Ovary (tissue), 9 donors: Measurements from ENCODE around the gene ABCC1. TPM values are rescaled to one million over a fixed set of nuclear protein-coding genes. Genes with fewer than 3 reads are reported as not detected.
"Not testable (repeated sequence)": the region's sequence is repeated elsewhere in the genome, so short reads cannot be mapped to it uniquely, and the experiment has no call there.

Experiments used
- DNase-seq, 5 donors: peaks; one replicate each; pipeline ENCODE4 v3.0.0-alpha.2; 2019 to 2020
- H3K27ac ChIP-seq, 2 donors: fragments of 200-600 bp; one replicate each; pipeline versions ENCODE4 v1.5.1 to v1.8.0; 2019 to 2022
- H3K27me3 ChIP-seq: fragments of 200-600 bp; one replicate; pipeline ENCODE4 v1.8.0; 2022
- H3K36me3 ChIP-seq: fragments of 200-600 bp; sonication (generic); one replicate; pipeline ENCODE4 v1.5.1; 2019
- H3K4me1 ChIP-seq: one replicate; pipeline ENCODE4 v1.8.1; 2013; ENCODE audit warnings: mild to moderate bottlenecking, moderate library complexity; ENCODE audit not compliant: insufficient read depth
- H3K4me3 ChIP-seq: fragments of 200-600 bp; sonication (generic); one replicate; pipeline ENCODE4 v1.5.1; 2017
- H3K9me3 ChIP-seq, 2 donors: fragments of 200-600 bp in 1 of 2; sonication (generic) in 1 of 2; one replicate each; pipeline versions ENCODE4 v1.5.1 to v1.8.1; 2013 to 2019; ENCODE audit warnings: mild to moderate bottlenecking in 1 of 2, moderate library complexity in 1 of 2
- CTCF ChIP-seq, 3 donors: fragments of 450-650 bp in 2 of 3; fragments of 200-600 bp in 1 of 3; IDR thresholded peaks; one replicate each; pipeline versions ENCODE4 v1.5.1 to v1.8.0; 2016 to 2022; ENCODE audit warnings: antibody characterized with exemption in 3 of 3, mild to moderate bottlenecking in 1 of 3
- EP300 ChIP-seq: sonication (generic); formaldehyde crosslinking; IDR thresholded peaks from one replicate; pipeline ENCODE4 v1.6.1; 2017; ENCODE audit warnings: antibody characterized with exemption
- POLR2A ChIP-seq: fragments of 450-650 bp; IDR thresholded peaks from one replicate; pipeline ENCODE4 v1.6.1; 2017; ENCODE audit warnings: antibody characterized with exemption, mild to moderate bottlenecking, moderate library complexity
- WGBS, 3 donors: extraction: QIAGEN DNeasy Blood & Tissue Kit in 1 of 3; methylation state at CpG; one replicate each; pipeline versions ENCODE4 v1.1.5 to v1.1.7; 2013 to 2017; 5-methylcytosine and 5-hydroxymethylcytosine counted together
- intact Hi-C, 4 donors: fragments of 100-400 bp; cut with DNase I; formaldehyde crosslinking; loops; one replicate each; pipeline versions ENCODE4 v1.11.0 to v1.15.1; 2022 to 2023
- polyA plus RNA-seq, 2 donors: library from polyadenylated mRNA; stranded (reverse); fragments of 200-250 nt in 1 of 2; fragments of 350-450 nt in 1 of 2; fragmentation: Illumina TruSeq in 1 of 2; extraction: RNeasy Lipid Tissue Mini Kit (QIAGEN cat#74804) in 1 of 2; gene quantifications; one replicate each; pipeline ENCODE4 v1.2.3, GENCODE V29; 2013 to 2014
- total RNA-seq, 7 donors: library from RNA; depleted of rRNA in 2 of 7; stranded (reverse); fragments of >200 nt in 2 of 7; fragmentation: NEBNext Ultra II Directional in 3 of 7; extraction: Animal tissue kit (Norgen Biotek cat#: 25700) in 3 of 7; gene quantifications; one replicate each; pipeline versions ENCODE4 v1.1.0 to v1.2.4, GENCODE V29; 2016 to 2023
- donor health status: DM: no; HTN: no; CAD: no; lungs with moderate emphysema.
- donor health status: DM: no; HTN: no; CAD: no.
- donor health status: Bipolar disorder and iron deficiency.
- donor health status: DM: yes; HTN: yes; CAD: no.
- donor health status: DM: no; HTN: no; CAD: no.
- donor health status: DM: yes; HTN: yes; CAD: no.

The ABCC1 gene
- total and polyA plus RNA-seq, 9 donors, result 10.0 to 31.1 (median 20.9) TPM

- WGBS, 3 donors, result 64 to 67% (median 65%) methylated on average over 3 of the region's 3 CpGs
- intact Hi-C loops, result no loop called here
- Histone ChIP-seq H3K4me1 (peaks cover 8% of the 10 kb centered on the region), H3K27ac (no peak overlapping the region), H3K9me3 (no peaks in the 10 kb centered on the region), H3K36me3 (no peaks in the 10 kb centered on the region), H3K27me3 (no peaks in the 10 kb centered on the region), H3K4me3 (no peak overlapping the region)
- no peak for DNase-seq
- TF ChIP-seq CTCF (IDR thresholded peaks at IDR 0.05) (no peak), POLR2A (no peak), EP300 (no peak)
Measured at GRCh38 chr16:15981382-15981781, 32.0 kb downstream of the ABCC1 start.

DNA sequence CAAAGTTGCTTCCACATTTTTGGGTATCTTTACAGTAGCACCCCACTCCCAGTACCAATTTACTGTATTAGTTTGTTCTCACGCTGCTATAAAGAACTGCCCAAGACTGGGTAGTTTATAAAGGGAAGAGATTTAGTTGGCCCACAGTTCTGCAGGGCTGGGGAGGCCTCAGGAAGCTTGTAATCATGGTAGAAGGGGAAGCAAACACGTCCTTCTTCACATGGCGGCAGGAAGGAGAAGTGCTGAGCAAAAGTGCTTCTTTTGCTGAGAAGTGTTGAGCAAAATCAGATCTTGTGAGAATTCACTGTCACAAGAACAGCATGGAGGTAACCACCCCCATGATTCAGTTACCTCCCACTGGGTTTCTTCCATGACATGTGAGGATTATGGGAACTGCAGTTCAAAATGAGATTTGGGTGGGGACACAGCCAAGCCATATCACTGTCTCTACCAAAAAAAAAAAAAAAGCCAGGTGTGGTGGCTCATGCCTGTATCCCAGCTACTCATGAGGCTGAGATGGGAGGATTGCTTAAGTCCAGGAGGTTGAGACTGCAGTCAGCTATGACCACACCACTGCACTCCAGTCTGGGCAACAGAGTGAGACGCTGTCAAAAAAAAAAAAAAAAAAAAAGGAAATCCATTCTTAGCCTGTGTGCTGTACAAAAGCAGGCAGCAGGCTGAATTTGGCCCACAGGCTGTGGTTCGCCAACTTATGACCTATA, 32.9 kb downstream of the ABCC1 start:
- WGBS, 3 donors, result 94 to 97% (median 95%) methylated on average over 5 of the region's 5 CpGs
- H3K27ac ChIP-seq, H3K27me3 ChIP-seq, H3K36me3 ChIP-seq, H3K9me3 ChIP-seq, DNase-seq, H3K4me1 ChIP-seq, H3K4me3 ChIP-seq, intact Hi-C loops: not testable (repeated sequence)

DNA sequence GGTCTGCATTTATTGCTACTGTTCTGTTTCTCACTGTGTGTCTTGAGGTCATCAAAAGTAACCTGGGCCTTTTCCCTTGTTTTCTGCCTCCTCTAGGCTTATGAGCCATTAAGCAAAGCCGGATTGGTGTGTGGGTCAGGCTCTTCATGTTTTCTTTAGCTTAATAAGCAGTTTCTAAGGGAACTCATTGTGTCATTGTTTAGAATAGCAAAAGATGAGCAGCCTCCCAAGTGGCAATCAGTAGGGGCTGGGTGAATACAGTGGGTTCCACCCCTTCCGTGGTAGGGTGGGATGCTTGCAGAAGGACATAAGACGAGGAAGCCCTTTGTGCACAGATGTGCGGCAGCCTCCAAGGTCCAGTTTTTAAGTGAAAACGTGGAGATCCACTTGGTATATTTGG, 34.5 kb downstream of the ABCC1 start:
- intact Hi-C loops, result no loop called here
- WGBS, 3 donors, result 54 to 68% (median 58%) methylated on average over 5 of the region's 5 CpGs
- Histone ChIP-seq H3K36me3 (no peaks in the 10 kb centered on the region), H3K9me3 (no peaks in the 10 kb centered on the region), H3K27me3 (no peaks in the 10 kb centered on the region), H3K27ac (no peak overlapping the region), H3K4me1 (peaks cover 8% of the 10 kb centered on the region), H3K4me3 (no peak overlapping the region)
- no peak for DNase-seq
- TF ChIP-seq POLR2A, result no peak
- no peak for TF ChIP-seq EP300
- no peak for TF ChIP-seq CTCF (IDR thresholded peaks at IDR 0.05)

DNA sequence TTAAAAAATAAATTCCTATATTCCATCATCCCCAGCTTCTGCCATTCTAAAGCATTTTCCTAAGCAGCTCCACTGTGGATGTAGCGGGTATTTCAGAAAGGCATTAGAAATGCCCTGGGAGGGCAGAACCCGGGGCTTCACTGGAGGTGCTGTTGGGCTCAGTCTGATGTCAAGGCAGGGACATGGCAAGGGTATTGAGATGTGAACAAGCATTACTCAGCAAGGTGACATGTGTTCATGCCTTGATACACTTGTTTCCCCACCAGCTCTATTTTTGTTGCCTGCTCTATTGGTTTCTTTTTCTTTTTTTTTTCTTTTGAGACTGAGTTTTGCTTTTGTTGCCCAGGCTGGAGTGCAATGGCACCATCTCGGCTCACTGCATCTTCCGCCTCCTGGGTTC, 35.7 kb downstream of the ABCC1 start:
- no peak for TF ChIP-seq CTCF (IDR thresholded peaks at IDR 0.05)
- no peak for TF ChIP-seq POLR2A
- TF ChIP-seq EP300, result no peak
- H3K4me1 ChIP-seq, result peaks cover 13% of the 10 kb centered on the region
- H3K27me3 ChIP-seq, result no peaks in the 10 kb centered on the region
- H3K9me3 ChIP-seq, result no peaks in the 10 kb centered on the region
- H3K36me3 ChIP-seq, result no peaks in the 10 kb centered on the region
- intact Hi-C loops, result no loop called here
- no peak overlapping the region for H3K4me3 ChIP-seq
- DNase-seq, result no peak
- 93 to 97% (median 96%) methylated on average over 4 of the region's 4 CpGs for WGBS, 3 donors
- H3K27ac ChIP-seq, result no peak overlapping the region

DNA sequence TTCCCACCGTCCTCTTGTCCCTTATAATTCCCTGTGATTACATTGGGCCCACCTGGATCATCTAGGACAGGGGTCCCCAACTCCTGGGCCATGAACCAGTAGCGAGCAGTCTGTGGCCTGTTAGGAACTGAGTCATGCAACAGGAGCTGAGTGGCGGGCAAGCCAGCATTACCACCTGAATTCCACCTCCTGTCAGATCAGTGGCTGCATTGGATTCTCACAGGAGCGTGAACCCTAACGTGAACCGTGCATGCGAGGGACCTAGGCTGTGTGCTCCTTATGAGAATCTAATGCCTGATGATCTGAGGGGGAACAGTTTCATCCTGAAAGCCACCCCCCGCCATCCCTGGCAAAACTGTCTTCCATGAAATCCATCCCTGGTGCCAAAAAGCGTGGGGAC, 36.8 kb downstream of the ABCC1 start:
- peaks cover 13% of the 10 kb centered on the region for H3K4me1 ChIP-seq
- H3K27ac ChIP-seq, result no peak overlapping the region
- H3K9me3 ChIP-seq, result no peaks in the 10 kb centered on the region
- H3K4me3 ChIP-seq, result no peak overlapping the region
- TF ChIP-seq EP300, result no peak
- no peak for TF ChIP-seq POLR2A
- TF ChIP-seq CTCF (IDR thresholded peaks at IDR 0.05), result no peak
- H3K36me3 ChIP-seq, result no peaks in the 10 kb centered on the region
- 95 to 98% (median 98%) methylated on average over 9 of the region's 9 CpGs for WGBS, 3 donors
- intact Hi-C loops, result no loop called here
- no peak for DNase-seq
- H3K27me3 ChIP-seq, result no peaks in the 10 kb centered on the region
